Keratinocyte (primary cell): ENCODE measurements around the gene NOL11.

ENCODE experiments used
- CTCF ChIP-seq, 3 experiments: IDR thresholded peaks in 1 of 3; conservative IDR thresholded peaks in 1 of 3; optimal IDR thresholded peaks in 1 of 3; 2 replicates in 2 of 3; 3 replicates in 1 of 3; pipeline versions ENCODE3 to v1.5.1; 2011; ENCODE audit warnings: low read length in 3 of 3, mild to moderate bottlenecking in 3 of 3, moderate library complexity in 2 of 3, control low read depth in 1 of 3, inconsistent platforms in 1 of 3; ENCODE audit not compliant: insufficient read depth in 2 of 3; ENCODE audit errors: extremely low read depth in 1 of 3
- EZH2 ChIP-seq: IDR thresholded peaks from one replicate; pipeline ENCODE4 v1.6.1; 2012; ENCODE audit warnings: inconsistent platforms, mild to moderate bottlenecking, low read length, moderate library complexity

- no peak for TF ChIP-seq CTCF (optimal IDR thresholded peaks at IDR 0.05 in 1 of 3, IDR thresholded peaks at IDR 0.05 in 1 of 3, conservative IDR thresholded peaks at IDR 0.05 in 1 of 3; ENCODE audit: extremely low read depth in 1 of 3, insufficient read depth in 2 of 3, low read length in 3 of 3)
- TF ChIP-seq EZH2: no peak
Measured at GRCh38 chr17:67685351-67685750, 32.4 kb upstream of the NOL11 start.
